HEK293T (cell line): ENCODE results near the gene TRIM2.

ENCODE experiments used
- CTCF ChIA-PET: fragments of 350-600 bp; formaldehyde crosslinking; extraction: SDS; loops from one replicate; lab custom pipeline; 2021; ENCODE audit warnings: antibody characterized with exemption, inconsistent platforms; lab: Yijun Ruan, JAX
- POLR2A ChIA-PET: fragments of 350-600 bp; formaldehyde crosslinking; extraction: SDS; loops from one replicate; lab custom pipeline; 2020; ENCODE audit warnings: antibody characterized with exemption, inconsistent platforms; lab: Yijun Ruan, JAX
- DNase-seq: peaks from one replicate; pipeline ENCODE4 v3.0.0; 2012; ENCODE audit warnings: mixed read lengths; ENCODE audit errors: extremely low spot score
- ARNT ChIP-seq: fragments of 450-650 bp; IDR thresholded peaks from 2 replicates; pipeline ENCODE4 v1.6.1; 2017; ENCODE audit warnings: mild to moderate bottlenecking
- BHLHE40 ChIP-seq: fragments of 450-650 bp; IDR thresholded peaks from 2 replicates; pipeline ENCODE4 v1.6.1; 2016; ENCODE audit warnings: mild to moderate bottlenecking, moderate library complexity, borderline replicate concordance
- CTBP1 ChIP-seq: fragments of 450-650 bp; IDR thresholded peaks from 2 replicates; pipeline ENCODE4 v1.6.1; 2016; ENCODE audit warnings: borderline replicate concordance
- ELF4 ChIP-seq: fragments of 450-650 bp; IDR thresholded peaks from 2 replicates; pipeline ENCODE4 v1.6.1; 2017; ENCODE audit warnings: antibody characterized with exemption
- FOXA1 ChIP-seq: fragments of 450-650 bp; IDR thresholded peaks from 2 replicates; pipeline ENCODE4 v1.6.1; 2016; ENCODE audit warnings: mild to moderate bottlenecking
- FOXK2 ChIP-seq: fragments of 450-650 bp; IDR thresholded peaks from 2 replicates; pipeline ENCODE4 v1.6.1; 2016; ENCODE audit warnings: mild to moderate bottlenecking
- FOXM1 ChIP-seq: fragments of 450-650 bp; IDR thresholded peaks from 2 replicates; pipeline ENCODE4 v1.6.1; 2017; ENCODE audit warnings: mild to moderate bottlenecking, borderline replicate concordance
- HDGF ChIP-seq: fragments of 450-650 bp; IDR thresholded peaks from 2 replicates; pipeline ENCODE4 v1.6.1; 2017; ENCODE audit warnings: antibody characterized with exemption, borderline replicate concordance
- L3MBTL2 ChIP-seq: fragments of 450-650 bp; conservative IDR thresholded peaks from 2 replicates; pipeline ENCODE4 v1.6.1; 2016; ENCODE audit warnings: mild to moderate bottlenecking
- LEF1 ChIP-seq: fragments of 450-650 bp; IDR thresholded peaks from 2 replicates; pipeline ENCODE4 v1.6.1; 2017; ENCODE audit warnings: mild to moderate bottlenecking, borderline replicate concordance
- NFRKB ChIP-seq: fragments of 450-650 bp; IDR thresholded peaks from 2 replicates; pipeline ENCODE4 v1.6.1; 2016; ENCODE audit warnings: mild to moderate bottlenecking, moderate library complexity
- PKNOX1 ChIP-seq: fragments of 450-650 bp; IDR thresholded peaks from 2 replicates; pipeline ENCODE4 v1.6.1; 2016
- SP1 ChIP-seq: fragments of 450-650 bp; IDR thresholded peaks from 2 replicates; pipeline ENCODE4 v1.6.1; 2017
- SUZ12 ChIP-seq: fragments of 450-650 bp; IDR thresholded peaks from 2 replicates; pipeline ENCODE4 v1.6.1; 2016; ENCODE audit warnings: mild to moderate bottlenecking
- TARDBP ChIP-seq: fragments of 450-650 bp; IDR thresholded peaks from 2 replicates; pipeline ENCODE4 v1.6.1; 2016
- ZNF384 ChIP-seq: fragments of 450-650 bp; IDR thresholded peaks from 2 replicates; pipeline ENCODE4 v1.6.1; 2016

TRIM2 gene

GRCh38 chr4:153222707-153223426 lies 18.6 kb downstream of the TRIM2 start:
- TF ChIP-seq SP1 (no peak), TARDBP (no peak), L3MBTL2 (peak; percentile 73), ELF4 (no peak), HDGF (no peak), FOXK2 (no peak), BHLHE40 (no peak), FOXA1 (no peak)
- peak; percentile 65 for DNase-seq
- ChIA-PET POLR2A (interaction anchor here (1.0 to 2.6 kb wide), 10 partner anchors 10 to 243 kb away, joined by 3 to 14 read pairs (median 4); partner anchors contain the start of genes TMEM131L and TRIM2), CTCF (interaction anchor here (0.6 to 1.6 kb wide), 7 partner anchors 10 to 80 kb away, joined by 3 to 7 read pairs (median 4); partner anchors contain the start of gene TRIM2)

GRCh38 chr4:153223427-153223801 lies 19.2 kb downstream of the TRIM2 start:
- ChIA-PET POLR2A (interaction anchor here (1.1 to 2.6 kb wide), 9 partner anchors 10 to 243 kb away, joined by 3 to 14 read pairs (median 5); partner anchors contain the start of genes TMEM131L and TRIM2), CTCF (interaction anchor here (0.6 to 1.6 kb wide), 9 partner anchors 9 to 140 kb away, joined by 3 to 7 read pairs (median 4); partner anchors contain the start of gene TRIM2)
- TF ChIP-seq PKNOX1: no peak
- TF ChIP-seq SUZ12: no peak
- no peak for TF ChIP-seq FOXK2
- no peak for TF ChIP-seq FOXA1
- TF ChIP-seq HDGF: no peak
- no peak for TF ChIP-seq L3MBTL2
- TF ChIP-seq CTBP1: no peak
- TF ChIP-seq ELF4: no peak
- no peak for TF ChIP-seq BHLHE40
- no peak for TF ChIP-seq FOXM1
- TF ChIP-seq ARNT: no peak
- no peak for TF ChIP-seq TARDBP
- TF ChIP-seq ZNF384: no peak
- TF ChIP-seq NFRKB: no peak
- no peak for TF ChIP-seq LEF1
- no peak for DNase-seq

- POLR2A ChIA-PET: interaction anchor here (1.3 to 2.6 kb wide), 5 partner anchors 9 to 25 kb away, joined by 4 to 14 read pairs (median 9); partner anchors contain the start of gene TRIM2
- no peak for TF ChIP-seq L3MBTL2
- TF ChIP-seq FOXK2: no peak
- no peak for TF ChIP-seq ARNT
- no peak for TF ChIP-seq BHLHE40
- no peak for TF ChIP-seq ELF4
- TF ChIP-seq PKNOX1: no peak
- TF ChIP-seq FOXM1: no peak
- no peak for TF ChIP-seq HDGF
- TF ChIP-seq FOXA1: no peak
- TF ChIP-seq ZNF384: no peak
- no peak for TF ChIP-seq NFRKB
- no peak for TF ChIP-seq CTBP1
- no peak for TF ChIP-seq LEF1
- TF ChIP-seq SUZ12: no peak
- TF ChIP-seq SP1: no peak
- TF ChIP-seq TARDBP: no peak
- CTCF ChIA-PET: interaction anchor here (0.7 to 1.6 kb wide), 7 partner anchors 9 to 141 kb away, joined by 3 to 7 read pairs (median 4); partner anchors contain the start of gene TRIM2
- no peak for DNase-seq
These were observed 19.7 kb downstream of the TRIM2 start for GRCh38 chr4:153223930-153224329.

- TF ChIP-seq ELF4 (no peak), ARNT (no peak), HDGF (no peak), FOXA1 (no peak), BHLHE40 (no peak), ZNF384 (no peak), TARDBP (no peak), CTBP1 (no peak), SUZ12 (no peak), FOXM1 (no peak), SP1 (no peak), LEF1 (no peak), PKNOX1 (no peak), NFRKB (no peak), FOXK2 (no peak), L3MBTL2 (no peak)
- POLR2A ChIA-PET: interaction anchor here (1.5 to 2.1 kb wide), 3 partner anchors 9 to 20 kb away, joined by 4 to 10 read pairs (median 9); partner anchors contain the start of gene TRIM2
- CTCF ChIA-PET: interaction anchor here (0.9 to 1.6 kb wide), 3 partner anchors 8 to 141 kb away, joined by 3 to 7 read pairs (median 4); partner anchors contain the start of gene TRIM2
These were observed 20.2 kb downstream of the TRIM2 start for GRCh38 chr4:153224474-153224873.

GRCh38 chr4:153227469-153228075 lies 23.3 kb downstream of the TRIM2 start:
- POLR2A ChIA-PET: no interaction called here
- CTCF ChIA-PET: interaction anchor here (1.0 kb wide), 1 partner anchor 17 kb away, joined by 3 read pairs; no protein-coding TSS in a partner anchor

More at GRCh38 chr4:153224474-153224873, 20.2 kb downstream of the TRIM2 start:
- no peak for DNase-seq

More at GRCh38 chr4:153227469-153228075, 23.3 kb downstream of the TRIM2 start:
- no peak for DNase-seq
- no peak for TF ChIP-seq PKNOX1
- no peak for TF ChIP-seq CTBP1
- no peak for TF ChIP-seq BHLHE40
- TF ChIP-seq FOXM1: no peak
- TF ChIP-seq SP1: no peak
- TF ChIP-seq NFRKB: no peak
